Measurements from ENCODE around the gene PHKG2. TPM values are rescaled to one million over a fixed set of nuclear protein-coding genes. Genes with fewer than 3 reads are reported as not detected.
A peak's percentile ranks its signal among the peaks of the same experiment; 100 is the strongest.

The PHKG2 gene
- total RNA-seq, 1 donor, result 20.8 TPM

GRCh38 chr16:30755955-30756780 lies 7.9 kb downstream of the PHKG2 start:
- no peak for TF ChIP-seq CTCF (IDR thresholded peaks at IDR 0.05; ENCODE audit: insufficient read depth, low read length)
- no peak for DNase-seq (ENCODE audit: low read depth)
- no peak overlapping the region for H3K4me3 ChIP-seq (ENCODE audit: low read depth, low read length)

GRCh38 chr16:30756781-30757100 lies 8.5 kb downstream of the PHKG2 start:
- H3K4me3 ChIP-seq (ENCODE audit: low read depth, low read length), result no peak overlapping the region
- no peak for TF ChIP-seq CTCF (IDR thresholded peaks at IDR 0.05; ENCODE audit: insufficient read depth, low read length)
- DNase-seq (ENCODE audit: low read depth), result no peak

GRCh38 chr16:30757316-30757715 lies 9.1 kb downstream of the PHKG2 start:
- no peak for DNase-seq (ENCODE audit: low read depth)
- TF ChIP-seq CTCF (IDR thresholded peaks at IDR 0.05; ENCODE audit: insufficient read depth, low read length), result no peak
- H3K4me3 ChIP-seq (ENCODE audit: low read depth, low read length), result no peak overlapping the region

- no peak for DNase-seq (ENCODE audit: low read depth)
- no peak for TF ChIP-seq CTCF (IDR thresholded peaks at IDR 0.05; ENCODE audit: insufficient read depth, low read length)
- no peak overlapping the region for H3K4me3 ChIP-seq (ENCODE audit: low read depth, low read length)
Measured at GRCh38 chr16:30758988-30759491, 10.8 kb downstream of the PHKG2 start.

- no peak for TF ChIP-seq CTCF (IDR thresholded peaks at IDR 0.05; ENCODE audit: insufficient read depth, low read length)
- H3K4me3 ChIP-seq (ENCODE audit: low read depth, low read length), result no peak overlapping the region
- DNase-seq (ENCODE audit: low read depth), result no peak
Measured at GRCh38 chr16:30760001-30760559, 11.9 kb downstream of the PHKG2 start.

GRCh38 chr16:30760577-30761426 lies 12.6 kb downstream of the PHKG2 start:
- peak overlapping the region; percentile 95 for H3K4me3 ChIP-seq (ENCODE audit: low read depth, low read length)
- DNase-seq (ENCODE audit: low read depth), result no peak
- TF ChIP-seq CTCF (IDR thresholded peaks at IDR 0.05; ENCODE audit: insufficient read depth, low read length), result no peak

Data from fibroblast of the aortic adventitia (primary cell).